Stimulated activated CD4-positive, alpha-beta T cell treated with anti-CD3 and anti-CD28 coated beads, Interleukin-4, amount 100 ng/mL, for 1 hour (primary cell): Measurements from ENCODE around the gene PRKAR1B.
"Not testable (repeated sequence)": the region's sequence is repeated elsewhere in the genome, so short reads cannot be mapped to it uniquely, and the experiment has no call there.

Source experiments
- DNase-seq: peaks from one replicate; pipeline ENCODE4 v3.0.0-alpha.2; 2020

The PRKAR1B gene

DNA sequence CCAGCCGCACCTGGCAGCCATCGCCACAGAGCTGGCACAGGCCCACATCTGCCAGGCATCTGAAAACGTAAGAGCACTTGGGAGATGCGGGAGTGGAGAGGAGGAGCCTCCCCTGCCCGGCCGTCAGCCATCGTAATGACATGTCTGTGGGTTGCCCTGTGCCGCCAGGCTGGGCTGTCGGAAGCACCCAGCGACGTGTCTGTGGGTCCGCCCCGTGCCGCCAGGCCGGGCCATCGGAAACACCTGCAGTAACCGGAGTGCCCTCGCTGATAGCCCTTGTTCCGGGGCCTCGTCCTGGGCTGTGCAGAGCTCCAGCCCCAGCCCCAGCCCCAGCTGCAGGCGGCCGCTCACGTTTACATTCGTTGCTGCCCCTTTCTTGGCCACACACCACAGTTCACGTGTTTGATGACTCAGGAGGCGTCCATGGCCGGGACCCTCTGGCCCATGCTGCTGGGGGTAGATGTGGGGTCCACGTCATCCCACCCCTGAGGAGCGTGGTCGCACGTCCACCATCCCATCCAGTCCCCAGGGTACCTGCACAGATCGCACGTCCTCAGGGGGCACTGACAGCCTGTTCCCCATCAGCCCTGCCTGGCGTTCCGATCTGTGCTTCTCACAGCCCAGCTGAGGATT is 30.0 kb upstream of the PRKAR1B start:
- DNase-seq, result no peak

DNA sequence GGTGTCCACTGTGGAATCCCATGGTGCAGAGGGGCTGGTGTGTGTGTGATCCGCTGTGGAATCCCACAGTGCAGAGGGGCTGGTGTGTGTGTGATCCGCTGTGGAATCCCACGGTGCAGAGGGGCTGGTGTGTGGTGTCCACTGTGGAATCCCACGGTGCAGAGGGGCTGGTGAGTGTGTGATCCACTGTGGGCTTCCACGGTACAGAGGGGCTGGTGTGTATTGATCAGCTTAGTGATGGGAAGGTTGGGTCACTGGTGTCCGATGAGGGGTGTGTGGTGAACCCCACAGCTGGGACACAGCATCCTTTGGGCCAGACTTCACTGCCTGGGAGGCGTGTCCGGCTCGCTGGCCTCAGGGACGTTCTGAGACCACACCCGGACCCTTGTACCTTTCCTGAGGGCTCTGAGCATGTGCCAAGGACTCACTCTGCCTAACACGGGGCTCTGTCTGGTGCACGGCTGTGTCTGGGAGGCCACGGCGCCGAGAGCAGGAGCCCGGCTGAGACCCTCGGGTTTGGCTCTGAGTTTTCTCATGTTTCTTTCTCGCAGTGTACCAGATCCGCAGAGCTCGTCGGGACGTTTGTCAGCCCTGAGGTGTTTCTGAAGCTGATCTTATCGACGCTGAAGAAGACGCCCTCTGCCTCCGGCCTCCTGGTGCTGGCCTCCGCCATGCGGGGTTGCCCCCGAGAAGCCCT is 29.3 kb upstream of the PRKAR1B start:
- no peak for DNase-seq

DNA sequence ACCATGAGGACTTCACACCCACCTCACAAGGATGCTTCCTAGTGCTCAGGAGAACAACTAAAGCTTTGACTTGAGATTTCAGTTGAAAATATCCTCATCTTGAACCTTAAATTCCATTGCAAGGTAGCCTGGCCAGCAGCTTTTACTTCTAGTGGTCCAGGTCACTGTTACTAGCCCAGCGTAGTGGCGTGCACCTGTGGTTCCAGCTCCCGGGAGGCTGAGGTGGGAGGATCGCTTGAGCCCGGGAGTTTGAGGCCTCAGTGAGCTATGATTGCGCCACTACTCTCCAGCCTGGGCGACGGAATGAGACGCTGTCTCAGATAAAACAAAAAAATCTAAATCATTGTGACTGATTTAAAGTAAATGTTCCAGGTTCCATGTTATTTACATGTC is 28.3 kb upstream of the PRKAR1B start:
- DNase-seq, result no peak

DNA sequence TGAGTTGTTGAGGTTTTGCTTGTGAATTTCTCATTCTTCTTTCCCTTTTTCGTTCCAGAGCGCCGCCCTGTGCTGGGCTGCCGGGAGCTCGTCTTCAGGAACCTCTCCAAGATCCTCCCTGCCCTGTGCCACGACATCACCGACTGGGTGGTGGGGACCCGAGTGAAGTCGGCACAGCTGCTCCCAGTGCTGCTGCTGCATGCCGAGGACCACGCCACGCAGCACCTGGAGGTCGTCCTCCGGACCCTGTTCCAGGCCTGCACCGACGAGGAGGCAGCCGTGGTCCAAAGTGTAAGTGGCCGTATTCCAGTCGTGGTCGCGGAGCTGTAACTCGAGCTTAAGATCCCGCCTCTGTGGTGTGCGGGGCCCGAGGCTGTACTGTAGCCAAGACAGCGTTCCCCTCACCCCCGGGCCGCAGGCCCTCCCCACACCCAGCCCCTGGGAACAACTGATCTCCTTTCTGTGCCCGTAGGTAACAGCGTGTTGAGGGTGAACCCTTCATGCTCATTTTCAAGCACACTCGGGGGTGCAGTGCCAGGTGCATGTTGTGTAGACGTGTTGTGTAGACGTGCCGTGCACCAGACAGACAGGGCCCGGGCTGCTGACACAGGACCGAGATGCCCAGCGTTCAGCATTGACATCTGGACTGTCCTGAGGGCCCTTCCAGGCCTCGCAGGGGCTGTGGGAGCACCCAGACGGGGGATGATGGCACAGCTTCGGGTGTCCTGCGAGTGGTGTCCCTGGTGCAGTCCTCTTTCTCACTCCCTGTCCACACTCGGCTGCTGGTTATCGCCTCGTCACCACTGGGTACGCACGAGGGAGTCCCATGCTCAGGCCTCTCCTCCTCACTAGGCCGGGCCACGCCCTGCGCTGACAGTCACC is 27.7 kb upstream of the PRKAR1B start:
- DNase-seq, result no peak

DNA sequence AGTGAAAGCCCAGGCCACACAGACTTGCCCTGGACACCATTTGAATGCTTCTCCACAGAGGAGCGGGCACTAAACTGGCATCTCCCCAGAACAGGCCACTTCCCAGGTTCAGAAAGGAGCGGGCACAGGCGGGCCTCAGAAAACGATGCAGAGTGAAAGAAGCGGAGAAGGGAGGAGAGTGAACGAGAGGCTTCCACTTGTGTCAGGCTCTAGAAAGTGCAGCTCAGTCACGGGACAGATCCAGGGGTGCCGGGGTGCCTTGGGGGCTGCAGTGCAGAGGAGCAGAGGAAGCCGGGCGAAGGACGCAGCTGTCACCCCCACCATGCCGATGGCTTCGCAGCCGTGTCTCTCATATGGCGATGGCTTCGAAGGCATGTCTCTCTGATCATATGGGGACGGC is 26.1 kb upstream of the PRKAR1B start:
- DNase-seq, result no peak

DNA sequence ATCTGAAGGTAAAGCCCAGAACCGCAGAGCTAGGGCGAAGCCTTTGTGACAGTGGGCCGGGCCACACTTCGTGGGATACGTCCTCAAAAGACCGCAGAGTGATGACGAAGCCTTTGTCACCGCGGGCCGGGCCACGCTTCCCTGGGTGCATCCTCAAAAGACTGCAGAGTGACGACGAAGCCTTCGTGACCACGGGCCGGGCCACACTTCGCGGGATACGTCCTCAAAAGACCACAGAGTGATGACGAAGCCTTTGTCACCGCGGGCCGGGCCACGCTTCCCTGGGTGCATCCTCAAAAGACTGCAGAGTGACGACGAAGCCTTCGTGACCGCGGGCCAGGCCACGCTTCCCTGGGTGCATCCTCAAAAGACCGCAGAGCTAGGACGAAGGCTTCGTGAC is 25.2 kb upstream of the PRKAR1B start:
- DNase-seq, result not testable (repeated sequence)

- no peak for DNase-seq
These were observed 24.7 kb upstream of the PRKAR1B start for GRCh38 chr7:751826-752225.

DNA sequence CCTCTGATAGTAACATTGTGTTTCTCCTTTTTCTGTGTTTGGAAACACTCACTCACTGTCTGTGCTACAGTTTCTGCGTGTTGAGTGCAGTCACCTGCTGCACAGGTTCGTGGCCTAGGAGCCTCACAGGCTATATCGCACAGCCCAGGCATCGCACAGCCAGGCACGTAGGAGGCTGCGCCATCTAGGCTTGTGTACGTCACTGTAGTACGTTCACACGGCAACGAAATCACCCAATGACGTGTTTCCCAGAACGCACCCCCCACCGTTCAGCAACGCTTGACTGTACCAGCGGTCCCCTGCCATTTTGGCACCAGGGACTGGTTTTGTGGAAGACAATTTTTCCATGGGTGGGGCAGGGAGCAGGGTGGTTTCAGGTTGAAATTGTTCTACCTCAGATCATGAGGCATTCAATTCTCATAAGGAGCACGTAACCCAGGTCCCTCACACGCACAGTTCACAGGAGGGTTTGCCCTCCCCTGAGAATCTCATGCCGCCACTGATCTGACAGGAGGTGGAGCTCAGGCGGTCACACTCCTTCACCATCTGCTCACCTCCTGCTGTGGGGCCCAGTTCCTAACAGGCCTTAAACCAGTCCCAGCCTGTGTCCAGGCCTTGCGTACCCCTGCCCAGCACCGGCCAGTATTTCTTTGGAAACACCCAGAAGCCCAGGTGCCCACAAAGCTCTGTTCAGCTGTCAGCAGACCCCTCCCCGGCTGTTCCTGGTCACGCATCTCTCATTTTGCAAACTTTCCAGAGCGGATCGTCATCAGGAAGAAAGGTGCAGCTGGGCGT is 23.2 kb upstream of the PRKAR1B start:
- no peak for DNase-seq

- DNase-seq, result no peak
These were observed 22.1 kb upstream of the PRKAR1B start for GRCh38 chr7:749140-749551.

DNA sequence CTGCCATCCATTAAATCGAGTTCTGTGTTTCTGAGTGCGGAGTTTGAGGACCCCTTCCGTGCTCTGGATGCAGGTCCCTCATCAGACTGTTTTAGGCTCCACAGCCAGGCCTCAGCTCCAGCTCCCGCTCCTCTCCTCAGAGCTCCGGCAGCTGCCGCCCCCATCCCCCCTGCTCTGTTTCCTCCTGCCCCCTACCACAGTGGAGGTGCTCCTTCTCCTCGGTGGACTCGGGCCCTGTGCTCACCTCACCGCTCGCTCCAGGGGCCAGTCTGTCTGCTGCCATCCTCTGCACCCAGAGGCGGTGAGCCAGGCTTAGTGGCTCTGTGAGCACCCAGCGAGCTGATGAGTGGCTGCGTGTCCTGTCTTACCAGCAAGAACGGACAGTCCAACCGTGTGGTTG is 21.4 kb upstream of the PRKAR1B start:
- DNase-seq, result no peak

GRCh38 chr7:747186-747585 is 20.1 kb upstream of the PRKAR1B start:
- DNase-seq, result no peak

DNA sequence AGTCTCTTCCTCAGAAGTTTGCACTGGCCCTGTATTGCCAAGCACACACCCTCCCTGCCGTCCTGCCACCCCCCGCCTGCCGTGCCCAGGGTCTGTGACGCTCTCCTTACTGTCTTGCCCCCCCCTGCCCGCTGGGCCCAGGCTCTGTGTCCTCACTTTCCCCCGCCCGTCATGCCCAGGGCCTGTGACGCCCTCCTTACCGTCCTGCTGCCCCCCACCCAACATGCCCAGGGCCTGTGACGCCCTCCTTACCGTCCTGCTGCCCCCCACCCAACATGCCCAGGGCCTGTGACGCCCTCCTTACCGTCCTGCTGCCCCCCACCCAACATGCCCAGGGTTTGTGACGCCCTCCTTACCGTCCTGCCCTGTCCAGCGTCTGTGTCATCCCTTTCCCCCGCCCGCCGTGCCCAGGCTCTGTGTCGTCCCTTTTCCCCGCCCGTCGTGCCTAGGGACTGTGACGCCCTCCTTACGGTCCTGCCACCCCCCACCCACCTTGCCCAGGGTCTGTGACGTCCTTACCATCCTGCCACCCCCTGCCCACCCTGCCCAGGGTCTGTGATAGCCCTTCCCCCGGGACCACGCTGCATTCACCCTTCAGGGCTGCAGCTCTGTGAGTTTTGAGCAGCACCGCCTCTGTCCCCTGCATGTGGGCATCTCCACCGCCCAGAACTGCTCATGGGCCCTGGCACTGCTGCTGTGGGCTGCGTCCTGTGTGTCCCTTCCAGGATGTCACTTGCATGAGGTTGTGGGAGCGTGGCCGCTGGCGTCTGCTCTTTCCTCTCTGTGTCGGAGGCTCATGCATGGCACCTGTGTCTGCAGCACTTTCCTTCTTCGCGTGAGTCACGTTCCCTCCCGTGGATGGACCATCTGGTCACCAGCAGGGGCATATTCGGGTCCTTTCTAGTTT is 19.3 kb upstream of the PRKAR1B start:
- DNase-seq, result no peak

DNA sequence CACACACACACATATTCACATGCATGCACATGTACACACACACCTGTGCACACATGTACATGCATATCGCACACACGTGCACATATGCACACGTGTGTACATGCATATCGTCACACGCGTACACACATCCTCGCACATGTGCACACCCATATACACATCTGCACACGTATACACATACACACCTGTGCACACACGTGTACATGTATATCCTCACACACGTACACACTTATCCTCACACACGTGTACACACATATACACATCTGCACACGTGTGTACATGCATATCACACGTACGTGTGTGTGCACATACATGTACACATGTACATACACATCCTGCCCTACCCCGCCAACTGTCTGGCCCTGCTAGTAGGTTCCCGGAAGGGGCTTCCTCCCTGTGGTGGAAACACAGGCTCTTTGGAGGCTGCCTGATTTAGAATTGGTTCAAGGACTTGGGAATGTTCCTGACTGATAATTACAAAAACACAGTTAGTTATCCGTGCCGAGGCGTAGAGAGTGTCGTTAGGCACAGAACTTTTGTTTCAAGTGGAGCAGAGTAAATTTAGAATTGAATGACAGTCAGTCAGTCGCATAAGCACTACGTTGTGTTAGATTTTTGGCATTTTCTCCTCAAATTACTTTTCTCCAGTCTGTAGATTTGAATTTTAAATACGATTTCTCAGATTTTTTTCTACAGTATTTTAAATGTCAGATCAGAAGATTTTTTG is 18.5 kb upstream of the PRKAR1B start:
- no peak for DNase-seq

DNA sequence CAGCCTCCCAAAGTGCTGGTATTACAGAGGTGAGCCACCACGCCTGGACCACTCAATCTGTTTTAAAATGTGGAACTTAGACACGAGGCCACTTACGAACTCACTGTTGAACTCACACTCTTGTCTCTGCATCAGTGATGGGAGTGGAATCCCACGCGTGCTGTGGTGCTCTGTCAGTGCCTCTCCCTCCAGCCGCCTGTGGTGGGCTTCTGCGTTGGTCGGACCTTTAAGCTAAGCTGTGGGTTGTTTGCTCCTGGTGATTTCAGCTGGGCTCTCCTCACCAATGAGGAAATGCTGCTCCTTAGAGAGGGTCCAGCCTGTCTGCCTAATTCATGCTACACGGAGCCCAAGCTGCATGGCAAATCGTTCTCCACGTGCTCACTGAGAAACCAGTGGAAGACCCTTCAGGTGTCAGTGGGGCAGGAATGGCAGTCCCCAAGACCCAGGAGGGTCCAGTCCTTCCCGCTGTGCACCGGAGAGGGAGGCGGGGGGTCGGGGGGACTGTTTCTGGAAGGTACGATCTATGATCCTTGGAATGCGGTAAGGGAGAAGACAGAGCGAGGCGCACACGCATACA is 17.9 kb upstream of the PRKAR1B start:
- no peak for DNase-seq

- not testable (repeated sequence) for DNase-seq
These were observed 17.0 kb upstream of the PRKAR1B start for GRCh38 chr7:744128-744520.

- DNase-seq, result not testable (repeated sequence)
These were observed 16.5 kb upstream of the PRKAR1B start for GRCh38 chr7:743341-744127.

DNA sequence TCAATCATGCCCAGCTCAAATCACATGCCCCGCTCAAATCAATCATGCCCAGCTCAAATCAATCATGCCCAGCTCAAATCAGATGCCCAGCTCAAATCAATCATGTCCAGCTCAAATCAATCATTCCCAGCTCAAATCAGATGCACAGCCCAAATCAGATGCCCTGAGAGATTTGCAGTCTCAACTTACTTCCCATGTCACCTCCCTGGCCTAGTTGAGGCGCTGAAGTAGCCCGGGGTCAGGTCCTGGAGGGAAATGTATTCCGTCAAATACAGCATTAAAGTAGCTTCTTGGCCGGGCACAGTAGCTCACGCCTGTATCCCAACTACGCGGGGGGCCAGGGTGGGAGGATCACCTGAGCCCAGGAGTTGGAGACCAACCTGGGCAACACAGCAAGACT is 15.7 kb upstream of the PRKAR1B start:
- no peak for DNase-seq

DNA sequence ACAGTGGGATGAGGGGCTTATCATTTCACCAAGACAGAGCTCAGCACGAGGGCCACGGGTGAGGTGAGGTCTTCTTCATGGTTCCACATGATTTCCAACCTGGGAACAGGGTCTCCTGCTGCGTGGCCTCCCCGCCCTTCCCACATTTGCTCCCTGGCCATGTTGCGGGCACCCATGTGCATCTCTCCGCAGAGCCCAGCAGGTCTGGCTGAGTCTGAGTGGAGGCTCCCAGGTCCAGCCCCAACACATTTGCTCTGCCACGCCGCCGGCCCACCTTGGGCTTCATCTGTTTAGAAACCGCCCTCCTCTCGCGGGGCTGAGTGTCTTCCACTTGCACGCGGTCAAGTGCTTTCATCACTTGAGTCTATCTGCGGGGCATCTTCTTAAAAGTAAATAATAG is 14.8 kb upstream of the PRKAR1B start:
- DNase-seq, result no peak

- no peak for DNase-seq
These were observed 14.2 kb upstream of the PRKAR1B start for GRCh38 chr7:741191-741671.
